HEK293T (cell line): ENCODE measurements around the gene CHIC2.

Experiments used
- ARNT ChIP-seq: fragments of 450-650 bp; IDR thresholded peaks from 2 replicates; pipeline ENCODE4 v1.6.1; 2017; ENCODE audit warnings: mild to moderate bottlenecking
- ELF4 ChIP-seq: fragments of 450-650 bp; IDR thresholded peaks from 2 replicates; pipeline ENCODE4 v1.6.1; 2017; ENCODE audit warnings: antibody characterized with exemption
- FOXA1 ChIP-seq: fragments of 450-650 bp; IDR thresholded peaks from 2 replicates; pipeline ENCODE4 v1.6.1; 2016; ENCODE audit warnings: mild to moderate bottlenecking
- FOXK2 ChIP-seq: fragments of 450-650 bp; IDR thresholded peaks from 2 replicates; pipeline ENCODE4 v1.6.1; 2016; ENCODE audit warnings: mild to moderate bottlenecking
- FOXM1 ChIP-seq: fragments of 450-650 bp; IDR thresholded peaks from 2 replicates; pipeline ENCODE4 v1.6.1; 2017; ENCODE audit warnings: mild to moderate bottlenecking, borderline replicate concordance
- NFRKB ChIP-seq: fragments of 450-650 bp; IDR thresholded peaks from 2 replicates; pipeline ENCODE4 v1.6.1; 2016; ENCODE audit warnings: mild to moderate bottlenecking, moderate library complexity
- SP1 ChIP-seq: fragments of 450-650 bp; IDR thresholded peaks from 2 replicates; pipeline ENCODE4 v1.6.1; 2017
- SUZ12 ChIP-seq: fragments of 450-650 bp; IDR thresholded peaks from 2 replicates; pipeline ENCODE4 v1.6.1; 2016; ENCODE audit warnings: mild to moderate bottlenecking
- TARDBP ChIP-seq: fragments of 450-650 bp; IDR thresholded peaks from 2 replicates; pipeline ENCODE4 v1.6.1; 2016
- ZNF384 ChIP-seq: fragments of 450-650 bp; IDR thresholded peaks from 2 replicates; pipeline ENCODE4 v1.6.1; 2016

DNA sequence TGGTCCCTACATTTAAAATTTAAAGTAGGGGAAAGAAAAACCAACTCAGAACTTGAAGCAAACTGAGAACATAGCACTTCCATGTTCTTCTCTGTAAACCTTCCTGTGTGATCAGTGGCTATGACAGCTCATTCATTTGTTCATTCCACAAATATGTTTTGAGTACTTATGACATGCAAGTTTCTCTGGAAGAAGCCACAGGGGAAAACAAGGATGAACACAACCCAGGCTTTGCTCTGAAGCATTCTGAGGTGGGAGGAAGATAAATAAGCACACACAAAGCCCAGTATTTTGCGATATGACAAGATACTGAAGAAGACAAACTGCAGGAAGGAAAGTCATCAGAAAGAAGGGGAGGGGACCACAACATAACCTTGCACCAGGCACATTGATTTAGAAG lies 96.4 kb downstream of the CHIC2 start:
- TF ChIP-seq FOXM1, result no peak
- TF ChIP-seq ZNF384, result no peak
- no peak for TF ChIP-seq FOXK2
- TF ChIP-seq FOXA1, result no peak
- no peak for TF ChIP-seq SUZ12
- no peak for TF ChIP-seq TARDBP
- no peak for TF ChIP-seq ARNT
- TF ChIP-seq ELF4, result no peak
- no peak for TF ChIP-seq NFRKB
- TF ChIP-seq SP1, result no peak
